Activated gamma-delta T cell treated with anti-CD3 and anti-CD28 coated beads, Interleukin-2, amount 50 U/mL, for 16 hours (primary cell): Measurements from ENCODE around the gene ATP8A2.

Experiments used
- DNase-seq: peaks from one replicate; pipeline ENCODE4 v3.0.0-alpha.2; 2020; ENCODE audit warnings: low read depth

ATP8A2 gene

GRCh38 chr13:25732111-25732865 lies 360.5 kb downstream of the ATP8A2 start:
- no peak for DNase-seq

GRCh38 chr13:25733001-25733491 lies 361.3 kb downstream of the ATP8A2 start:
- DNase-seq = no peak

GRCh38 chr13:25733696-25734435 lies 362.1 kb downstream of the ATP8A2 start:
- DNase-seq = no peak

GRCh38 chr13:25738342-25739196 lies 366.8 kb downstream of the ATP8A2 start:
- no peak for DNase-seq

GRCh38 chr13:25739376-25739775 lies 367.6 kb downstream of the ATP8A2 start:
- no peak for DNase-seq

- no peak for DNase-seq
Measured at GRCh38 chr13:25741796-25742195, 370.0 kb downstream of the ATP8A2 start.

- no peak for DNase-seq
Measured at GRCh38 chr13:25742220-25742619, 370.4 kb downstream of the ATP8A2 start.

GRCh38 chr13:25743421-25743820 lies 371.6 kb downstream of the ATP8A2 start:
- no peak for DNase-seq

- no peak for DNase-seq
Measured at GRCh38 chr13:25744178-25744577, 372.4 kb downstream of the ATP8A2 start.

- no peak for DNase-seq
Measured at GRCh38 chr13:25746131-25746530, 374.4 kb downstream of the ATP8A2 start.

- no peak for DNase-seq
Measured at GRCh38 chr13:25752957-25753551, 381.3 kb downstream of the ATP8A2 start.

- no peak for DNase-seq
Measured at GRCh38 chr13:25753976-25754375, 382.2 kb downstream of the ATP8A2 start.

- no peak for DNase-seq
Measured at GRCh38 chr13:25756251-25756650, 384.5 kb downstream of the ATP8A2 start.

- DNase-seq = no peak
Measured at GRCh38 chr13:25756912-25757311, 385.1 kb downstream of the ATP8A2 start.

- no peak for DNase-seq
Measured at GRCh38 chr13:25761041-25761440, 389.3 kb downstream of the ATP8A2 start.

- no peak for DNase-seq
Measured at GRCh38 chr13:25762281-25762680, 390.5 kb downstream of the ATP8A2 start.

GRCh38 chr13:25762795-25763377 lies 391.1 kb downstream of the ATP8A2 start:
- no peak for DNase-seq

GRCh38 chr13:25764378-25764777 lies 392.6 kb downstream of the ATP8A2 start:
- no peak for DNase-seq

- DNase-seq = no peak
Measured at GRCh38 chr13:25765266-25765665, 393.5 kb downstream of the ATP8A2 start.

GRCh38 chr13:25766576-25766975 lies 394.8 kb downstream of the ATP8A2 start:
- DNase-seq = no peak

GRCh38 chr13:25766991-25767390 lies 395.2 kb downstream of the ATP8A2 start:
- DNase-seq = no peak

GRCh38 chr13:25768376-25768775 lies 396.6 kb downstream of the ATP8A2 start:
- DNase-seq = no peak
